GM18498 (cell line): ENCODE data around the gene MYBPC1.
"Not testable (repeated sequence)": the region's sequence is repeated elsewhere in the genome, so short reads cannot be mapped to it uniquely, and the experiment has no call there.

Experiments
- ATAC-seq: cut with Tn5 transposase; IDR thresholded peaks from one replicate; pipeline ENCODE4 v1.9.1; 2021; ENCODE audit warnings: mild to moderate bottlenecking, moderate library complexity; ENCODE audit not compliant: unreplicated experiment

MYBPC1 gene, protein sequence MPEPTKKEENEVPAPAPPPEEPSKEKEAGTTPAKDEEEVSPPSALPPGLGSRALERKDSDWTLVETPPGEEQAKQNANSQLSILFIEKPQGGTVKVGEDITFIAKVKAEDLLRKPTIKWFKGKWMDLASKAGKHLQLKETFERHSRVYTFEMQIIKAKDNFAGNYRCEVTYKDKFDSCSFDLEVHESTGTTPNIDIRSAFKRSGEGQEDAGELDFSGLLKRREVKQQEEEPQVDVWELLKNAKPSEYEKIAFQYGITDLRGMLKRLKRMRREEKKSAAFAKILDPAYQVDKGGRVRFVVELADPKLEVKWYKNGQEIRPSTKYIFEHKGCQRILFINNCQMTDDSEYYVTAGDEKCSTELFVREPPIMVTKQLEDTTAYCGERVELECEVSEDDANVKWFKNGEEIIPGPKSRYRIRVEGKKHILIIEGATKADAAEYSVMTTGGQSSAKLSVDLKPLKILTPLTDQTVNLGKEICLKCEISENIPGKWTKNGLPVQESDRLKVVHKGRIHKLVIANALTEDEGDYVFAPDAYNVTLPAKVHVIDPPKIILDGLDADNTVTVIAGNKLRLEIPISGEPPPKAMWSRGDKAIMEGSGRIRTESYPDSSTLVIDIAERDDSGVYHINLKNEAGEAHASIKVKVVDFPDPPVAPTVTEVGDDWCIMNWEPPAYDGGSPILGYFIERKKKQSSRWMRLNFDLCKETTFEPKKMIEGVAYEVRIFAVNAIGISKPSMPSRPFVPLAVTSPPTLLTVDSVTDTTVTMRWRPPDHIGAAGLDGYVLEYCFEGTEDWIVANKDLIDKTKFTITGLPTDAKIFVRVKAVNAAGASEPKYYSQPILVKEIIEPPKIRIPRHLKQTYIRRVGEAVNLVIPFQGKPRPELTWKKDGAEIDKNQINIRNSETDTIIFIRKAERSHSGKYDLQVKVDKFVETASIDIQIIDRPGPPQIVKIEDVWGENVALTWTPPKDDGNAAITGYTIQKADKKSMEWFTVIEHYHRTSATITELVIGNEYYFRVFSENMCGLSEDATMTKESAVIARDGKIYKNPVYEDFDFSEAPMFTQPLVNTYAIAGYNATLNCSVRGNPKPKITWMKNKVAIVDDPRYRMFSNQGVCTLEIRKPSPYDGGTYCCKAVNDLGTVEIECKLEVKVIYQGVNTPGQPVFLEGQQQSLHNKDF

DNA sequence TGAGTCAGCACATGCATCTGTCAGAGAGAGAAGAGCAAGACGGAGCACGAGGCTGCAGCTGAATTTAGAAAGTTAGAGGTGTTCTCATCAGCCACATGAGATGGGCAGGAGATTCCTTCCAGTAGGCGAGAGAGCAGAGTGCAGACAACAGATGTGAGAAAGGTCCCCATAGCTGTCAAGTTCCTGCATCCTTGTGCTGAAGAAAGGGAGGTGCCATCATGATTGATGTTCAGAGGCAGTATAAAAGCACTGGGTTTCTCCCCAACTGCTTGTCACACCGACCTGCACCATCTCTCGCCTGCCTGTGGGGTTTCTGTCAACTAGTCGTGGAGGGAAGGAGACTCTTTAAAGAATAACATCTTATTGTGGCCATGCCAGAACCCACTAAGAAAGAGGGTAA, at the start of gene MYBPC1:
Gene MYBPC1 (plus strand): TSS at position 272 of the 400 bp plus-strand sequence. CDS start 100 bp downstream, at position 372.
- ATAC-seq = no peak

DNA sequence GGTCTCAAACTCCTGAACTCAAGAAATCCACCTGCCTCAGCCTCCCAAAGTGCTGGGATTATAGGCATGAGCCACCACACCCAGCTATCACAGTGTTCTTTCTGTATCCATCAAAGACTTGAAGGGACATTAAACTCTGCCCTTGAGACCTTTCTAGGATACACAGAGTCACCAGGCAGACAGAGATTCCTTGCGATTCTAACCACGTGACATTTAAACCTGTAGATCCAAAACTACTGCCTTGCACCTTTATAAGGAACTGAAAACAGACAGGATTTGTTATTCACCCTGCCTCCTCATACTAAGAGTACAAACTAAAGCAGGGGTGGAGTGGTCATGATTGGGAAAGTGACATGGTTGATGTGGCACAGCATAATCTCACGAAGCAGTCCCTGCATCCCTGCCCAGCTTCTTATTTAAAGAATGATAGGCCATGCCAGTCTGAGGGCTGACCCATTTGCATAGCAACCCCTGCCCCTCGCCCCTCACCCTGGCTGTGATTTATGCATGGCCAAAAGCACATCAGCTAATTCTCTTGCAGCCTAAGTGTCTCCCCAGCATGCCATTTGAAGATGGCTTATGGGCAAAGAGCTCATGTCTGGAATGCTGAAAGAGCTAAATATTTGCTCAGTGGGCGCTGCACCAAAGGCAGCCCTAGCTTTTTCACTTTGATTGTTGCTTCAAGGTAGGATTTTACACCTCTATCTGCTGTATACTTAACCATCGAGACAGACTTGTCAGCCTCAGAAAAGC, 43.2 kb upstream of the MYBPC1 start:
- ATAC-seq = no peak

DNA sequence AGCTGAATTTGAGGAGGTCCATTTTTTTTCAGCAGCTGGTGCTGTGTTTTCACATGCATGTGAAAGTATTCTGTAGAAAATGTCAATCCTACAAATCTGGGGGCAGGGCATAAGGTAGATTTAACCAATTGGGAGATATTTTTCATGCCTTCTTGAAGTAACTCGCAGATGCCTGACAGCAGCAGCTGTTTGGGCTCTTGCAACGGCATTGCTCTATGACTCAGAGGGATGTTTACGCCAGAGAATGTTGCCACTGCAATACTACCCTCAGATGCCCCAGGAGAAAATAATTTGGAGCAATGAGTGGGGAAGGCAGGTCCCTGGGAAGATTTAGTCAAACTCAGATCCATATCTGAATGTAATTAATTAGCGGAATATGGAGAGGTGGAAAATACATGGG, 42.5 kb upstream of the MYBPC1 start:
- no peak for ATAC-seq

DNA sequence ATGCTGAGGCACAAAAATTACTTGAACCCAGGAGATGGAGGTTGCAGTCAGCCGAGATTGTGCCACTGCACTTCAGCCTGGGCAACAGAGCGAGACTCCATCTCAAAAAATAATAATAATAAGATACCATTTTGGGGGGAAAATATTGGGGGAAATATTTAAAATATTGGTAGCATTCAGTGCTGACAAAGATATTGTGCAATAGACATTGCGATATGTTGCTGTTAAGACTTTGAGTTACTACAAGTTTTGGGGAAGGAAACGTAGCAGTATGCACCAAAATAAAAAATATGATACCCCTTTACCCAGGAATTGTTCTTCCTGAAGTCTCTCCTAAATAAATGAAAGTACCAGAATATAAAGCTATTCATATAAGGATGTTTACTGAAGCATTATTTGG, 37.7 kb upstream of the MYBPC1 start:
- ATAC-seq = no peak

DNA sequence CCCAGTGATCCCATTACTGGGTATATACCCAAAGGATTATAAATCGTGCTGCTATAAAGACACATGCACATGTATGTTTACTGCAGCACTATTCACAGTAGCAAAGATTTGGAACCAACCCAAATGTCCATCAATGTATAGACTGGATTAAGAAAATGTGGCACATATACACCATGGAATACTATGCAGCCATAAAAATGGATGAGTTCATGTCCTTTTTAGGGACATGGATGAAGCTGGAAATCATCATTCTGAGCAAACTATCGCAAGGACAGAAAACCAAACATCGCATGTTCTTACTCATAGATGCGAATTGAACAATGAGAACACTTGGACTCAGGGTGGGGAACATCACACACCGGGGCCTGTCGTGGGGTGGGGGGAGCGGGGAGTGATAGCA, 36.0 kb upstream of the MYBPC1 start:
- ATAC-seq = not testable (repeated sequence)

DNA sequence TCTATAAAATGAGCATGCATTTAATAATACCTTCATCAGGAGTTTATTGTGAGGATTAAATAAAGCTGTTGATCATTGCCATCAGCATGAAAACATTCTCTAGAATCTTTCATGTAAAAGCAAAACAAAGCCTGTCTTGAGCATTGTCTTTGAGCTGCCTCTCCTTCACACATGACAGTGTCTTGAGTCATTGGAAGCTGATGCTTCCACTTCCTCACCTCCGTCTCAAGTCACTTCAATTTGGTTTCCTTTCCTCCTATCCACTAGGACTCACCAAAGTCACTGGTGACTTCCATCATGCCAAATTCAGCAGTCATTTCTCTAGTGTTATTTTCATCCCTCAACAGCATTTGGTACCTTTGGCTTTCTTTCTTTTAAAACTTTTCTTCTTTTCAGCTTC, 31.6 kb upstream of the MYBPC1 start:
- ATAC-seq = no peak

DNA sequence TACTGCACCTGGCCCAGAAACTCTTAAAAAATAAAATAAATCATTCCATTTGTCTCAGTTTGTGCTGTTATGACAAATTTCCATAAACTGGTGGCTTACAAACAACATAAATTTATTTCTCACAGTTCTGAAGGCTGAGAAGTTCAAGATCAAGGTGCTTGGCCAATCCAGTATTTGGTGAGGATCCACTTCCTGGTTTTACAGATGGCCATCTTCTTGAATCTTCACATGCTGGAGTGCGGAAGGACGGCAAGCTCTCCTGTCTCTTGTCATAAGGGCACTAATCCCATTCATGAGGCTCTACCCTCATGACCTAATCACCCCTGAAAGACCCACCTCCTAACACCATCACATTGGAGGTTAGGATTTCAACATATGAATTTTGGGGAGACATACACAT, 29.9 kb upstream of the MYBPC1 start:
- no peak for ATAC-seq

DNA sequence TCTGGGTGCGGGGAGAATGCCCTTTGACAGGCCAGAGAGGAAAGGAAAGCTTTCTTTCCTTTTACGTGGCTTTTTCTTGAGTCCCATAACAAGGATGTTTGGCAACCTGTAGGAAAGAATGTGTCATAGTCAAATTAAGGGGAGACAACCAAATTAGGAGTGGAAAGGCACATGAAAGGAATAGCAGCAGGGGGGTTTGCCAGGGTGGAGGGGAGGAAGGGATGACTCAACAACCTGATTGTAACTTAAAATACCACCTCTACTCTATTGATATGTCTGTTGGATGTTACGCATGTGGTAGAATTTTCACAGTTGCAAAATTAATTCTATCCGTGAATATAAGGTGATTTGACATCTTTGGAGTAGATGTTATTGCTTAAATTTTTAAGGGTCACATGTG, 28.5 kb upstream of the MYBPC1 start:
- ATAC-seq = no peak

DNA sequence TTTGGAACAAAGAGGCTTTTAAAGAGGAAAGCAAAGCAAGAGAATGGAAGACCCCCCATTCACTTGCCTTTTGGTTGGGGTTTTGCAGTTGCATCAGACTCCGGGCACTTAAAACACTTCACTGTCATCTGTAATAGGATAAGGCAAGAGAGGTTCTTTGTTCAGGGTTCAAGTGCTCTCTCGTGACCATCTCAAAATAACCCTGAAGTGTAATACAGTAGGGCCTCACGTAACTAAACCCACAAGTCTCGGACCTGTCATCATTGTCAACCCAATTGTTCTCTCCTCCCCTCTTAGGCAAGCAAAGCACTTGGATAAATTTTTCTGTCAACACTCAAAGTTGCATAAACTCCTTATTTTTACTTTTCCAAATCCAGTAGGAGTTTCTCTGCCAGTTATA, 26.9 kb upstream of the MYBPC1 start:
- ATAC-seq = no peak

DNA sequence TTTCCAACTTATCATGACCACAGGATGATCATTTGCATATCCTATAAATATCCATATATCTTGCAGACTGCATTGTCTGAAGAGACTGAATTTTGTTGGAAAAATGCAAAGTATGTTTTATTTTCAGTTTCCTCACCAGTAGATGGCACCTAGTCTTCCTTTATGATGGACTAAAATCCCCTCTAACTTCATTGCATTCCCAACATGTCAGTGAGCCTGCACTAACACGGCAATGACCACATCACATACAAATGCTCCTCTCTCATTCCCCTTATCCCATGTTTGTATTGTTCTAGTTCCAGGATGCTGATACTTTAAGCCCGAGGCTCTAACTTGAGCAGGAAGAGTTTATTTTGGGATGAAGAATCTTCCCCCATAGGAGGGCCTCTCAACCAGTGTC, 24.7 kb upstream of the MYBPC1 start:
- no peak for ATAC-seq

DNA sequence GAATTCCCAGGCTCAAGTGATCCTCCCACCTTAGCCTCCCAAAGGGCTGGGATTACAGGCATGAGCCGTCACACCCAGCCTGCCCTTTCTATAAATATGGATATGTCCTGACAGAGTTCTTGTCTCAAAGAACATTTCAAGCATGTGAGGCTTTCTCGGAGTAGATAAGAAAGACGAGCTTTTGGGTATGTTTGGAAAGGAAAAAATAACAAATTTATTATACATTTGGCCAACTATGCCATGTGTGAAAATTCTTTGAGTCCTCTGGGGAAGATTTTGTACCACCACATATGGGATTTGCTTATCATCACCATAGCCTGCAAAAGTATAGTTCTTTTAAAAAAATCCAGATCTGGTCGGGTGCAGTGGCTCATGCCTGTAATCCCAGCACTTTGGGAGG, 23.7 kb upstream of the MYBPC1 start:
- no peak for ATAC-seq

DNA sequence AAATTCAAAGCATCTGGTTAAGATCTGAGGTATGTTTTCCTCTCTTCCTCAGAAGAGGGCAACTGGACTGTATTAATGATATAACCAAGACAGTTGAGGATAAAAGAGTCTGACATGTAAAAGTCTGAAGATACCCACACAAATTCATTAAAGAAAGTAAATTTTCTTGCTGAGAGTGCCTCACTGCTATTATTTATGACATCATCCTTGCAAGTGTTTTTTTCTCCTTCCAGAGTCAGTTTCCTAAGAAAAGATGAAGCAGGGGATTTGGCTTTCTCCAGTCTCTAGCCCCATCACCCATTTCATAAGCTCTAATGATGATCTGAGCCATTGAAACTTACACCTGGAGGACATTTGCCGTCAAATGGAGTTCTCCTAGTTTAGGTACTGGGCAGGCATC, 21.0 kb upstream of the MYBPC1 start:
- no peak for ATAC-seq

DNA sequence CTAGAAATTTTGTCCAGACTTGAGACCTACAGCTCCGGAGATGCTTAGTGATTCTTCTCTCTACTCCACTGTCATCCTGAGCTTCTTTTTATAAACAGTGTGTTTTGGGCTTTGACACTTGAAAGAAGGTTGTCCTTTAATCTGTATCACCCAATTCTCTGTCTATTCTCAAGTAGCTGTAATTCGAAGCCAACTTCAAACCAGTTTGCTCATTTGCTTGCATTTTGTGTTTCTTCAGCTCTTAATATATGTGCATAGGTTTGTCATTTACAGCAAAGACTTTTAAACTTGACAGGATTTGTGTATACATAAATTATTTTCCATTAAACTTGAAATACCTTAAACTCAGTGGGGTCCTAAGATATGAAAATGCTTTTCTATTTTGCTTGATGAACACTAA, 16.4 kb upstream of the MYBPC1 start:
- no peak for ATAC-seq

DNA sequence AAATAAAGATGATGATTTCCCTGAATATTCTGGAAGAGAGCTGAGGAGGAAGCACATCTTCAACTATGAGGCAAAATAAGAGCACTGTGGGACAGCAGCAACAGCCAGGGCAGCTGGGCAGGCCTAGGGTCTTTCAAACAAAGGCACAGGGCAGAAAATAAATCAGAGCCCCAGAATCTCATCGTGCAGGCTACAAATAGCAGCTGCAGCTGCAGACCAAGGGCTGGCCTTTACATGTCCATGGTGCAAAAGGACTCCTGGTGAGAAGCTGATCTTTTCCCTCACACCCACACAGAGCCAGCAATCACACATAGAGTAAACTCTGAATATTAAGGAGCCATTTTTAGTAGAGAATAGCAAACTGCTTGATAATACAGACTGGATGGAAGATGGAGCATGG, 13.6 kb upstream of the MYBPC1 start:
- ATAC-seq = no peak

DNA sequence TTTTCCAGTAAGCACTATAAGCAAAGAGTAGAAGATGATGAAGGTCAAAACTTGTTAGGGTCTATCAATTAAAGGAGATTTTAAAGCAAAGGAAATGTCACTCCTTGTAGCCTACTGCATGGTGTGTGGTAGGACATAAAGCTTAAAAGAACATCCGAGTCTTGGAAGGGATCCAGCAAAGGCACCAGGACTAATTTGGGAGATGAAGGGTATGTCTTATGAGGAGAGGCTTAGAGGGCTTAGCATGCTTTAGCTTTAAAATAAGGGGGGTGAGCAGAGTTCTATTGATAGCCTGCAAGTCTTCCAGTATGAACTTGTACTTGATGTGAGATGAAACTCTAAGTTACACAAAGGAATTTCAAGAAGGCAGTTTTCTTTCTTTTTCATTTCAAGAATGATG, 11.8 kb upstream of the MYBPC1 start:
- ATAC-seq = no peak

DNA sequence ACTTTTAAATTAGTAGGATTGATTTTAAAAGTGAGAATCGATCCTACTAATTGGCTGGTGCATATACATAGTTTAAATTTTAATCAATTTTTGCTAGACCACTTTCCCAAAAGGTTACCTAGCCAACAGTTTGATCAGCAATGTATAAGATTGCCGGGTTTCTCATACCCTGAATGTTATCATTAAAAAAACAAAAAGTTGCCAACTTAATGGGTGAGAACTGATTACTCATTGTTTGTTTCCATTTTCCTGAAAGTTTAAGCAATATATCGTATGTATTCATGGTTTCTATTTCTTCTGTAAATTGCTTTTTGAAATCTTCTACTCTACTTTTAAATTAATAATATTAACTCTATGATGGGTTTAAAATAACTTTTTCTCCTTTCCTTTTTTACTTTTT, 4.4 kb upstream of the MYBPC1 start:
- ATAC-seq = no peak

DNA sequence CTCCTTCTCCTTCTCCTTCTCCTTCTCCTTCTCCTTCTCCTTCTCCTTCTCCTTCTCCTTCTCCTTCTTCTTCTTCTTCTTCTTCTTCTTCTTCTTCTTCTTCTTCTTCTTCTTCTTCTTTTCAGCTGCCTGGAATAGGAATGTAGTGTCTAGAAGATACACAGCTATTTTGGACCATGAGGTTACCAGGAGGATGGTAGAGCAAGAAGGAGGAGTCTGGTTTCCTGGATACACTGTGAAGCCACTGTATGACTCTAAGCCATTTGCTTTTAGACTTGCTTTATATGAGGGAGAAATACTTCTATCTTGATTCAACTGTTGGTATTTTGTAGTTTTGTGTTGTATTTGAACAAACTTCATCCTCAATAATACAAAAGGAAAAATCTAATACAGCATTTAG, 3.0 kb upstream of the MYBPC1 start:
- ATAC-seq = no peak

DNA sequence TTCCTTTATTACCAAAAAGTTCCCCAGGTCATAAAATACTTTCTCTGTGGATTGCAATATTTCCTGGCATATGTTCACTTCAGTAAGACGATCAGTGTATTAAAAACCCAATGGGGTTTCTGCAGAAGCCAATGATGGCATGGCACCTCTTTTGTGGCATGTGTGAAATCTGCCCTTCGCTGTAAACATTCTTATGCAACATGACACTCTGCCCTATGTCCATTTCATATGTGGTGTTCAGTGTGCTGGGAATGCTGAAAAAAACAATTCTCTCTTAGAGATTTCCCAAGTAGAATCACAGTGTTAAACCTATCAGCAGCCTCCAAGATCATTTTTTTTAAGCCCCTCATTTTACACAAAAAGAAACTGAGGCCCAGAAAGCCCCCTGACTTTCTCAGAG, 2.3 kb upstream of the MYBPC1 start:
- ATAC-seq = no peak

DNA sequence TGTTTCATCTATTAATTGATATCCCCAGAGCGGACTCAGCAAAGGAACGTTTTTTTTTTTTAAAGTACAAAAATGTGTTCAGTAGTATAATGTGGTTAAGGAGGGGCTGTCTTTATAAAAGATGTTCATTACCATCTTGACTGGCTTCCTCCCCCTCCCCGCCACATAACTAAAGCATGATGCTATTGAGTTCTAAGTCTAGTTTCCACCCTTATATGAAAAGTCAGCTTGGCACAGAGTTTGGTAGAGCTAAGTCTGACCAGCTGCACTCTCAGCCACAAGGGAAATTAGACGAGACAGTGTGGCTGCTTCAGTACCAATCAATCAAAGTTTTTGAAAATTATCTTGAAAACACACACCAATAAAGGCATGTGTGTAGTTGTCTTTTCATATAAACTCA, 1.9 kb upstream of the MYBPC1 start:
- ATAC-seq = no peak

DNA sequence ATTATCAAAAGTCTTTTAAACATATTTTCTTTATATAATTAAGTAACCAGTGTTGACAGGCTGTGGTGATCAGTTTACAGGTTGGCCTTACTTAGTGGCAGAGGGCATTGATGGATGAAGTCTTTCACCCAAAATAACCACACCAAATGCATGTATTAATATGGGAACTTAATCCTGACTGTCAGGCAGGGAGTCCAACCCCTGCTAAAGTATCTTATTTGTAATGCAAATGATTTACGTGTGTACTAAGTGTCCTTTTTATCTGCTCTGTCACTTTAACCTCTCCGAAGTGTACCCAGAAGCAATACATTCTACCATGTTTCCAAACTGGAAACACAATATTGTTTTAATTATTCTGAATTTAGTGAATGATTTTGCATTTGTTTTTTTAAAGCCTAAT, 1.4 kb downstream of the MYBPC1 start:
- no peak for ATAC-seq

DNA sequence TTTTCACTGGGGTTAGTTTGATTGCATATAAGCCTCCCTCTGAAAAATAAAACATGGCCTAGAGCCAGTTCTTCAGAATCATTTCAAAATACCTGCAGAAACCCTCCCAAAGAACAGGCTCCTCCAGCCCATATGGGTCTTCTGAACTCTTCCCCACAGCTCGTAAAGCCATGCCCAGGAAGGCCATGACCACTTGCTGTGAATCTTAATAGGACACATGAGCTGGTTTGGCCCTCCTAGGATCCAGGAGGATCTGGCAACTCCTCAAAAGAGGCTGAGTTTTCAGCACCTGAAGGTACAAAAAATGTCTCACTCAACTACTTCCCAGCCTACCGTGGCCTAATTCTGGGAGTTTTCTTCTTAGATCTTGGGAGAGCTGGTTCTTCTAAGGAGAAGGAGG, 2.4 kb downstream of the MYBPC1 start:
- no peak for ATAC-seq
